HL-60/S4 treated with retinoic acid at 250 ng/mL for 4 days and 3 days (cell line): ENCODE data around the gene HSPA1B.
"Not testable (repeated sequence)": the region's sequence is repeated elsewhere in the genome, so short reads cannot be mapped to it uniquely, and the experiment has no call there.

Experiments used
- in situ Hi-C: fragments of 300-500 bp; cut with MboI; formaldehyde crosslinking; loops from 2 replicates; pipeline ENCODE4 v1.7.0; 2022; ENCODE audit warnings: low sequenced_read_pairs

Gene HSPA1B

DNA sequence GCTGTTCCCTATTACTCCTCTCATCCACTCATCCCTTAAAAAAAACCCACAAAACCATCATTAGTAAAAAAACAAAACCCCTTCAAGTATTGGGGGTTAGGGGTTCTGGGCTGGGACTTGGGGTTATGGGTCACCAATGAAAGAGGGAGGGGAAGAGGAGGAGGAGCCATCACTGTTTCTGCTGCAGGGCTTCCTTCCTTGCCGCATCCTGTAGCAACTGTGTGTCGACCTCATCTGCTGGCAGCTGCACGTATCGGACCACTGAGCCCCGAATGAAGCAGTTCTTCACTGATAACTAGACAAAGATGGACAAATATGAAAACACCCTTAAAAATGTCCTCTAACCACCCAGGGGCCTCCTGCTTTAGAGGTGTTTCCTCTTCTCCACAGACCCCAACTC lies 29.9 kb upstream of the HSPA1B start:
- in situ Hi-C loops = no loop called here

DNA sequence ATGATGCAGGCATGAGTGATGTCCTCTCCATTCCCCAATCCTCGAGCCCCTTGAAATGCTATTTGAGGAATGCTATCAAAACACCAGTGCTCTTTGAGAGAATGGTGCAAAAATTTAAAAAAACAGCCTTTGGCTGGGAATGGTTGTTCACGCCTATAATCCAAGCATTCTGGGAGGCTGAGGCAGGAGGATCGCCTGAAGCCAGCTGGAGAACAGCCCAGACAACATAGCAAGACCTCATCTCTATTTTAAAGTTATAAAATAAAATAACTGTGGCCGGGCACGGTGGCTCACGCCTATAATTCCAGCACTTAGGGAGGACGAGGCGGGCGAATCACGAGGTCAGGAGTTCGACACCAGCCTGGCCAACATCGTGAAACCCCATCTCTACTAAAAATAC lies 27.8 kb upstream of the HSPA1B start:
- in situ Hi-C loops = no loop called here

DNA sequence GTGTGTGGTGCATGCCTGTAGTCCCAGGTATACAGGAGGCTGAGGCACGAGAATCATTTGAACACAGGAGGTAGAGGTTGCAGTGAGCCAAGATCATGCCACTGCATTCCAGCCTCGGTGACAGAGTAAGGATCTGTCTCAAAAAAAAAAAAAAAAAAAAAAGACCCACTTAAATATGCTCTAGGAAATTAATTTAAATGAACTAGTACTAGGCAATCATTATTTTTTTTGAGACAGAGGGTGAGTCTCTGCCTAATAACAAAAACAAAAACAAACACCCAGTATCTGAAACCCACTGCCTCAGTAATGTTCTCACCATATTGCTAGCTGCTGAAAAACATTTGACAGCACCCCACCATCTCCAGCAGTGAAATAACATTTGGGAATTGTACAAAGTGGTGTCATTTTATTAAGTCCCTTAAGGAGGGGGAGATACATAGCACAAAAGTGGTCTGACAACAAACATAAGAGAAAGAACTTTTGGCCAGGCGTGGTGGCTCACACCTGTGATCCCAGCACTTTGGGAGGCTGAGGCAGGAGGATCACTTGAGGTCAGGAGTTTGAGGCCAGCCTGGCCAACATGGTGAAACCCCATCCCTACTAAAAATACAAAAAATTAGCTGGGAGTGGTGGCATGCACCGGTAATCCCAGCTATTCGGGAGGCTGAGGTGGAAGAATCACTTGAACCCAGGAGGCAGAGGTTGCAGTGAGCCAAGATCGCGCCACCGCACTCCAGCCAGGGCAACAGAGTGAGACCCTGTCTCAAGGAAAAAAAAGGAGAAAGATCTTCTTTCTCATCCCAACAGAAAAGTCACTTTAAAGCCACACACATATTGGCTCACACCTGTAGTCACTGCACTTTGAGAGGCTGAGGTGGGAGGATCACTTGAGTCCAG lies 26.3 kb upstream of the HSPA1B start:
- in situ Hi-C loops = not testable (repeated sequence)

DNA sequence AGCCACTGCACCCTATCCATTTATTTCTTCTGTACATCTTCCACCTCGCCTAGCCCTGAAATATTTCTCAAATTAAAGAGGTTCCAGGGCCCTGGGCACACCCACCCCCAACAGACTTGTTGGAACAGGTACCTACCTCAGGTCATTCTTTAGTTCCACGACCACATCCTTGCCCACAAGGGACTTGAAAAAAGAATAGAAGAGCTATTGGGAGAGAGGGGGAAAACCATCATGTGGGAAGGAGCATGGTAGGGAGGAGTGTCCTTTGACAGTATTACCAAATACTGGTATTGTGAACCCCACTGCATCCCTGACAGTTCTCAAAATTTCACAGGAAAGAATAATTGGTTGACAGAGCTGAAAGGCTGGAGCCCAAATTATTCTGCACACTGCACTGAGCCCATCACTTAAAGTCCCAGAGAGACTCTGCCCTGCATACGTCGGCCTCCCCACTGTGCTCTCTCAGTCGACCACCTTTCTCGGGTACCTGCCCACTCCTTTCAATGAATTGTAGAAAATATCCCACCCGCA lies 21.5 kb upstream of the HSPA1B start:
- in situ Hi-C loops = no loop called here

DNA sequence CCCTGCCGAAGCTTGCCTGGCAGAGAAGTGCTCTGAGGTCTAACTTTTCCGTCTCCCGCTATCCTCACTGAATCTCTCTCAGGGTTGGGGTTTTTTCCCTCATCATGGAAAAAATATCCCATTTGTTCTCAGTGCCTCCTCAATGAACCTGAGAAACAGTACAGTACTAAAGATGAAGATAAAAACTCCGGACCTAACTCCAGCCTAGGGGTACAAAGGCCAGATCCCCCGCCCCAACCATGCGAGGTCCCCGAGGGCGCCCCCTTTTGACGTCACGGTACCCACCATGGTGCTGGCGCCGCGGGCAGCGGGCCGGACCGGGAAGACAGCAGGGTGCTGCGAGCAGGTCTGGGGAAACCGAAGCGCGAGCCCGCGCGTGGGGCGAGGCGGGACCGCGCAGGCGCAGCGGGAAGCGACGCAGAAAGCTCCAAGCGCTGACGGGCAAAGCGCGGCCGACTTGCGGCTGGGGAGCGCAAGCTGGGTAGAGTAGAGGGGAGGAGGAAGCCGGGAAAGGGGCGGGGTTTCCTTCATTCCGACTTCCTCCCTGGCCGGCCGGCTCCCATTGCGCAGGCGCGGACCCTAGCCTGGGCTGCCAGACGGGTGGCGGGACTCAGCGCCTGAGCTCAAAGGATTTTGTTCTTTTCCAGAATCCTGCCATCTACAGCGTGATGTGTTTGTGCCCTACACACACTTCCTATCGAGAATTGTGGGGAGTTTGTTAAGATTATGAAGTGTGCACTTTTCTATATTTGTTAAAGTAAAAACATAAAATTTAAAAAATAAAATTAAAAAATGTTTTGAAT lies 20.9 kb upstream of the HSPA1B start, which contains the start of gene LSM2:
TSS of gene LSM2 (minus strand) at position 497 of the 803 bp plus-strand sequence. CDS start at position 288, 209 bp downstream.
- in situ Hi-C loops = no loop called here

DNA sequence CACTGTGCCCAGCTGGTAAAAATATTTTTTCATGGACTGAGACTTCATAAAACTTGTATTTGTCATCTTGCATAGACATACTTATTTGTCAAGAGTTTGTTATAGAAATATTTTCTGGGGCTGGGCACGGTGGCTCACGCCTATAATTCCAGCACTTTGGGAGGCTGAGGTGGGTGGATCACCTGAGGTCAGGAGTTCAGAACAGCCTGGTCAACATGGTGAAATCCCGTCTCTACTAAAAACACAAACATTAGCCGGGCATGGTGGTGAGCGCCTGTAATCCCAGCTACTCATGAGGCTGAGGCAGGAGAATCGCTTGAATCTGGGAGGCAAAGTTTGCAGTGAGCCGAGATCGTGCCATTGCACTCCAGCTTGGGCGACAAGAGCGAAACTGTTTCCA lies 18.9 kb upstream of the HSPA1B start:
- in situ Hi-C loops = not testable (repeated sequence)

DNA sequence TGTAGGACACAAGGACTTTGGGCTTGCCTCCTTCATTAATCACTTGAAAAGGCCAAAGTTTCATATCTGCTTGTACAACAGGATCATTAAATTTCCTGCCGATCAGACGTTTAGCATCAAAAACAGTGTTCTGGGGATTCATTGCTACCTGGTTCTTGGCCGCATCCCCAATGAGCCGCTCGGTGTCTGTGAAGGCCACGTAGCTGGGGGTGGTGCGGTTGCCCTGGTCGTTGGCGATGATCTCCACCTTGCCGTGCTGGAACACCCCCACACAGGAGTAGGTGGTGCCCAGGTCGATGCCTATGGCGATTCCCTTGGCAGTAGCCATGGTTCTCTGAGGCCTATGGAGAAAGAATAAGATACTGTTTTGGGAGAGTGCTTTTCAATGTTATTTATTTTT lies 15.9 kb upstream of the HSPA1B start:
- in situ Hi-C loops = no loop called here

DNA sequence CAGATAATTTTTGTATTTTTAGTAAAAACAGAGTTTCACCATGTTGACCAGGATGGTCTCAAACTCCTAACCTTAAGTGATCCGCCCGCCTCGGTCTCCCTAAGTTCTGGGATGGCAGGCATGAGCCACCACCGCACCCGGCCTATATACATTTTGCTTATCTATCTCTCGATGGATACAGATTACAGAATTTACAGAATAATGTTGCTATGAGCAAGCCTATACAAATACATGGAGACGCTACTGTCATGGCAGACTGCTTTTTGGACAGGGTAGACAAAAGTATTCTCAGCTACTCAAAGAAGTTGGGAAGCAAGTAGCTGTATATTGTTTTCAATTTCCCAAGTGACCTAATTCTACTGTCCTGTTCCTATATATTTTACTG lies 14.1 kb upstream of the HSPA1B start:
- in situ Hi-C loops = no loop called here

DNA sequence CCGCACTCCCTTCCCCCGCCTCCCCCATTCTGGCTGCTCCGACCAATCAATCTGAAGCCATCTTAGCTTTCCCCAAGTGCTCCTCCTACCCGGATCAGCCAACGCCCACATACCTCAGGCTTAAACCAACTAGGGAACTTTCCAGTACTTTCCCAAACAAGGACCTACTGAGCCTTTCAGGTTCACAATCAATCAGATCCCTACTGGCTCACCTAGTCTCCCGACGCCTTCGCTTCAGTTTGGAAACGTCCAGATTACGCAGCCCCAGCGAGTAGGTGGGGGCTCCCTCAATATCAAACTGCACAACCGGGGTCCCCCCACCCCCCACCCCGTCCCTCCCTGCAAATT lies 12.9 kb upstream of the HSPA1B start:
- in situ Hi-C loops = no loop called here

DNA sequence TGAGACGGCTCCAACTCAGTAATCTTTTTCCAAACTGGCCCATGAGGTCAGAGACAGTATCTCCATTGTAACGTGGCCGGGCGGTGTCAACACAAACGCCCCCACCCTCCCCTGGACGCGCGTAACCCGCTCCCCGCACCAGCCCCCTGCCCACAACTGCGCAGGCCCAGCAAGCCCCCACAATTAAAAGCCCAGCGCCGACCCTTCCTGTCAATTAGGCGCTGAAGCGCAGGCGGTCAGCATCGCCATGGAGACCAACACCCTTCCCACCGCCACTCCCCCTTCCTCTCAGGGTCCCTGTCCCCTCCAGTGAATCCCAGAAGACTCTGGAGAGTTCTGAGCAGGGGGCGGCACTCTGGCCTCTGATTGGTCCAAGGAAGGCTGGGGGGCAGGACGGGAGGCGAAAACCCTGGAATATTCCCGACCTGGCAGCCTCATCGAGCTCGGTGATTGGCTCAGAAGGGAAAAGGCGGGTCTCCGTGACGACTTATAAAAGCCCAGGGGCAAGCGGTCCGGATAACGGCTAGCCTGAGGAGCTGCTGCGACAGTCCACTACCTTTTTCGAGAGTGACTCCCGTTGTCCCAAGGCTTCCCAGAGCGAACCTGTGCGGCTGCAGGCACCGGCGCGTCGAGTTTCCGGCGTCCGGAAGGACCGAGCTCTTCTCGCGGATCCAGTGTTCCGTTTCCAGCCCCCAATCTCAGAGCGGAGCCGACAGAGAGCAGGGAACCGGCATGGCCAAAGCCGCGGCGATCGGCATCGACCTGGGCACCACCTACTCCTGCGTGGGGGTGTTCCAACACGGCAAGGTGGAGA lies 12.3 kb upstream of the HSPA1B start, which contains the start of the genes HSPA1A and HSPA1L:
TSS of gene HSPA1A (plus strand) at position 519 of the 814 bp plus-strand sequence. CDS start at position 733, 214 bp downstream.
TSS of gene HSPA1L (minus strand) at position 259 of the 814 bp plus-strand sequence. CDS start 3,311 bp downstream, outside the sequence.
- in situ Hi-C loops = no loop called here

DNA sequence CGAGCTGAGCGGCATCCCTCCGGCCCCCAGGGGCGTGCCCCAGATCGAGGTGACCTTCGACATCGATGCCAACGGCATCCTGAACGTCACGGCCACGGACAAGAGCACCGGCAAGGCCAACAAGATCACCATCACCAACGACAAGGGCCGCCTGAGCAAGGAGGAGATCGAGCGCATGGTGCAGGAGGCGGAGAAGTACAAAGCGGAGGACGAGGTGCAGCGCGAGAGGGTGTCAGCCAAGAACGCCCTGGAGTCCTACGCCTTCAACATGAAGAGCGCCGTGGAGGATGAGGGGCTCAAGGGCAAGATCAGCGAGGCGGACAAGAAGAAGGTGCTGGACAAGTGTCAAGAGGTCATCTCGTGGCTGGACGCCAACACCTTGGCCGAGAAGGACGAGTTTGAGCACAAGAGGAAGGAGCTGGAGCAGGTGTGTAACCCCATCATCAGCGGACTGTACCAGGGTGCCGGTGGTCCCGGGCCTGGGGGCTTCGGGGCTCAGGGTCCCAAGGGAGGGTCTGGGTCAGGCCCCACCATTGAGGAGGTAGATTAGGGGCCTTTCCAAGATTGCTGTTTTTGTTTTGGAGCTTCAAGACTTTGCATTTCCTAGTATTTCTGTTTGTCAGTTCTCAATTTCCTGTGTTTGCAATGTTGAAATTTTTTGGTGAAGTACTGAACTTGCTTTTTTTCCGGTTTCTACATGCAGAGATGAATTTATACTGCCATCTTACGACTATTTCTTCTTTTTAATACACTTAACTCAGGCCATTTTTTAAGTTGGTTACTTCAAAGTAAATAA lies 10.2 kb upstream of the HSPA1B start:
- in situ Hi-C loops = not testable (repeated sequence)

DNA sequence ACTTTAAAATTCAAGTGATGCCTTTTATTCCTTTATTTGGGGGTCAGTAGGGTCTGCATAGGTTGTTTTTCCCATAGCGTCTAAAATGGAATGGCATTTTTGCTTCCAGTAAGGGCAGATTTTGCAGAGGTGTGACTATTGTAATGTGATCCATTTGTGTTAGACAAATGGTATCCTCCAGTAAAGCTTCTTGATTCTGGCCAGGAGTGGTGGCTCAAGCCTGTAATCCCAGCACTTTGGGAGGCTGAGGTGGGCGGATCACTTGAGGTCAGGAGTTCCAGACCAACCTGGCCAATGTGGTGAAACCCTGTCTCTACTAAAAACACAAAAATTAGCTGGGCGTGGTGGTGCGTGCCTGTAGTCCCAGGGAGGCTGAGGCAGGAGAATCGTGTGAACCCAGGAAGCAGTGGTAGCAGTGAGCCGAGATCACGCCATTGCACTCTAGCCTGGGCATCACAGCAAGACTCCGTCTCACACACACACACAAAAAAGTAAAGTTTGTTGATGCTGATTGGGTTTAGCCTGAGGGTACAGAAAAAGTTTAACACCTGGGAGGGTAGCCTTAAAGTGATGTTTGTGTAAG lies 9.5 kb upstream of the HSPA1B start:
- in situ Hi-C loops = not testable (repeated sequence)

DNA sequence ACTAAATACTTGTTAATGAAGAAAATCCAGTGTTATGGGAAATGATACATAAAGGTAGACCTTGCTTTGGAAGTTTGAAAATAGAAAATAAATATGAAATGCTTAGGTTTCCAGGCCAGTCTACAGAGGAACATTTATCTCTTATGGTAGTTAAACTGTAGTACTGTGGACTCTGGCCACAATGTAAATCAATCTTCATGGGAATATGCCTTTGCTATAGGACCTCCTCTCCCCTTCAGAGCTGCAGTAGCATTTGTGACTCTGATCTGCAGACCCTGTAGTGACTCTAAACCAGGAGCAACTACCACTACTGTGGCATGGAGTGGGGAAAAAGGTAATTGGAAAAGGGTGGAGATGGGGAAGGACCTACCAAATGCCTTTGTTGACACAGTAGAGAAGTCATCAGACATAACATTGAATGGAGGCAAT lies 7.7 kb upstream of the HSPA1B start:
- in situ Hi-C loops = no loop called here

DNA sequence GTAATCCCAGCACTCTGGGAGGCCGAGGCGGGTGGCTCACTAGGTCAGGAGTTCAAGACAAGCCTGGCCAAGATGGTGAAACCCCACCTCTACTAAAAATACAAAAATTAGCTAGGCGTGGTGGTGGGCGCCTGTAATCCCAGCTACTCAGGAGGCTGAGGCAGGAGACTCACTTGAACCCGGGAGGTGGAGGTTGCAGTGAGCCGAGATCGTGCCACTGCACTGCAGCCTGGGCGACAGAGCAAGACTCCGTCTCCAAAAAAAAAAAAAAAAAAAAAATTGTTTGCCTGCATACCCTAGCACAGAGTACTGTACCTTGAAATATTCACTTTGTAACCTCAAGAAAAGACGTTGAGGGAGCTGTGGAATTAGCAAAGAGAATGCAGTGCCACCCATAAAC lies 7.1 kb upstream of the HSPA1B start:
- in situ Hi-C loops = not testable (repeated sequence)

DNA sequence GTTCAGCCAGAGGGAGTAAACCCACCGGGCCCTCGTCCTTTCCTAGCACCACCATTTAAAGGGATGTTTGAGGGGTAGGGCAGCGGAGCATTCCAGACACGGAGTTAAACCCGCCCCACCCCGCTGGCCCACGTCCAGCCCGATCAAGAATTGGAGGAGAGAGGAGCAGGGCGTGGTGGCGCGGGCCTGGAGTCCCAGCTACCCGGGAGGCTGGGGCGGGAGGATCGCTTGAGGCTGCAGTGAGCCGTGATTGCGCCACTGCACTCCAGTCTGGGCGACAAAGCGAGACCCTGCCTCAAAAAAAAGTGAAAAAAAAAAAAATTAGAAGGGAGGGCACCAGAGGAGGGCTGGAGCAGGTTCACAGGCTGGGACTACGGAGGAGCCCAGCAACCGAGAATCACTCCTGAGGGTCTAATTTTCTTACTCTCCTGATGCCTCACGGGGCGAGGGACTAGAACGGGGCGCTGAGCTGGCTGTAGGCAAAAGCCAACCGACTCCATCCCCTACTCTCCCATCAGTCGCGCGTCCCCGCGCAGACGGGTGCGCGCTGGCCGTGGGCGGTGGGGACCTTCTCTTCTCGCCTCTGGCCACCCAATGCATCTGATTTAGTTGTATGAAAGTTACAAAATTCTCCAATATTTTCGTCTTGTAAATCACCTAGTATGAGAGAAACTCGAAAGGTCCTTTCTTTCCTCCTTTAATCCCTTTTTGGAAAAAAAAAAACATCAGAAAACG lies 6.1 kb upstream of the HSPA1B start:
- in situ Hi-C loops = no loop called here

DNA sequence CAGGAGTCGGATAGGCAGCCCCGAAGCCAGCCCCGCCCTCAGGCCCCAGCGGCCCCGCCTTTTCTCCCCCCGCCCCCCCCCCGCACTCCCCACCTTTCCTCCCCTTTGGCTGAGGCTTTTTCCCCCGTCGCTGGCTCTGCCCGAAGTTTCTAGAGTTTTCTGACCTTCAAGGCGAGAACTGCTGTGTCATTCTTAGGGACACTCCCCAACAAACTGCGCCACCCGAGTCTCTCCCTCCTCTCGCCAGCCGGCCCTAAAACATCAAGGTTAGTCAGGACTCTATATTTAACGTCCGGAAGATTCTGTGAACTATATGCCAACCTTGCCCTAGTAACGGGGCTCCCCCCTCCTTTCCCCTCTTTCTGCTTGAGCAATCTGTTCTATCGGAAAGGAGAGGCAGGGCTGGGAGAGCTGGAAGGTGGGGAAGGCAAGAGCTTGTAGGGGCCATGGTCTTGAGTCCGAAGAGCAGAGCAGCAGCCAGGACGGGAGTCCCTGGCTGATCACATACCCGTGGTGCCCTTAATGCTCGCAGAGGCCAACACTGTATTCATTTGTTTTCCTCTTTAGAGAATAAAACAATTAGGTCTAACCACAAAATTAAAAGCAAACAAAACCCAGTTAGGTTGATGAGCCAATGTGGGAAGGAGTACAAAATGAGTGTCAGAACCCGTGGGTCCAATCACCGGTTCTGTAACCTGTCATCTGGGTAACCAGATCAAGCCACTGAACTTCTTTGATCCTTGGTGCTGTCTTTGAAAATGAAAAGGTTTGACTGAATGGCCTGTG lies 5.3 kb upstream of the HSPA1B start:
- in situ Hi-C loops = no loop called here

DNA sequence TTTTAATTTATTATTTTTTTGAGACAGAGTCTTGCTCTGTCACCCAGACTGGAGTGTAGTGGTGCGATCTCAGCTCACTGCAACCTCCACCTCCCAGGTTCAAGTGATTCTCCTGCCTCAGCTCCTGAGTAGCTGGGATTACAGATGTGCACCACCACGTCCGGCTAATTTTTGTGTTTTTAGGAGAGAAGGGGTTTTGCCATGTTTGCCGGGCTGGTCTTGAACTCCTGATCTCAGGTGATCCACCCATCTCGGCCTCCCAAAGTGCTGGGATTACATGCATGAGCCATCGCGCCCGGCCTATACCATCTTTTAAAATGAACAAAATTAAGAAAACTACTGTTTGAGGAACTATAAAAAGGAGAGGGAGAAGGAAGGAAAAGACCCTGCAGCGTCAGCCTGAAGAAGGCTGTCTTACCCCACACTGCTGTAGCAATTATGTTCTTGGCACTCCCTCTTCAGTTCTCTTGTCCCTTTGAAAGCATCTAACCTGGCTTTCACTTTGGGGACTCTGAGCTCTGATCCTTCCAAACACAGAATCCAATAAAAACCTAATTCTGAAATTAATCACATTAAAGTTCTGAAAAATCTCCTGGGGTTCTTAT lies 3.8 kb upstream of the HSPA1B start:
- in situ Hi-C loops = not testable (repeated sequence)

DNA sequence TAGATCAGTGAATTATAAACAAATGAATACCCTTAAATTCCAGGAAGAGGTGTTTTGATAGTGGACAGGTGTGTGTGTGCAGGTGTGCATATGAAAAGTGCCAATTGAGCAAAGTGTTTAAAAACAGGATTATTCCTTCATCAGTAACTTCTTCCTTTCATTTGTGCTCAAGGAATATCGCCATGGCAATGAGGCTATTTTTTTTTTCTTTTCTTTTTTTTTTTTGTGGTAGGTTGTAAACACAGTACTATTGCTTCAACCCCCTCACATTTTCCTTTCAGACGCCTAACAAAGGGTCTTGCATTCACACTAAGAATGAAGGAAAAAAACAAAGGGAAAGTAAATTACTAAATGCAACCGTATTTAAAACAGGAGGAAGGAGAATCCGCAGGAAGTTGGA lies 2.0 kb upstream of the HSPA1B start:
- in situ Hi-C loops = no loop called here
